ENCODE data around the gene SDCCAG8.
"Not testable (repeated sequence)": the region's sequence is repeated elsewhere in the genome, so short reads cannot be mapped to it uniquely, and the experiment has no call there.

SDCCAG8 gene

DNA sequence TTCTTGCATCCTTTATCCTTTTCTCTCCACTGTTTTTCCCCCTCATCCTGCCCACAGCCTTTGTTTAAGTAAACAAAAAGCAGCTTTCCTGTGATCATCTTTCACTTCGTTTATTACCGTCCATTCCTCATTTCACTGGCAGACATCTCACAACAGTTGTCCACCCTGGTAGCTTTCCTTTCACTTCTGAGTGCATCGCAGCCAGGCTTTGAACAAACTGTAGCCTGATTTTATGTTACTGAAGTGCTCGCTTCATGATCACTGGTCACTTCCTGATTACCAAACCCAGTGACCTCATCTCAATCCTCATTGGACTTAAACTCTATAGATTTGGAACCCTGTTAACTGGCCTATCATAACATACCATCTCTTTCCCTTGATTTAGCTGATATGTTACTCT, 67.7 kb downstream of the SDCCAG8 start:
- Histone ChIP-seq H3K9ac (ENCODE audit: low read length) (no peak overlapping the region), H3K36me3 (ENCODE audit: control insufficient read depth, insufficient read depth, low read length) (no peaks in the 10 kb centered on the region), H3K4me3 (ENCODE audit: low read length) (no peak overlapping the region), H3K27me3 (ENCODE audit: control insufficient read depth, insufficient read depth, low read length) (no peaks in the 10 kb centered on the region), H3K27ac (ENCODE audit: low read depth, low read length) (no peak overlapping the region), H3K4me1 (ENCODE audit: control insufficient read depth, insufficient read depth, low read length) (no peaks in the 10 kb centered on the region)

GRCh38 chr1:243325305-243325890, 69.6 kb downstream of the SDCCAG8 start:
- Histone ChIP-seq H3K4me1 (ENCODE audit: control insufficient read depth, insufficient read depth, low read length) (no peaks in the 10 kb centered on the region), H3K36me3 (ENCODE audit: control insufficient read depth, insufficient read depth, low read length) (no peaks in the 10 kb centered on the region), H3K27me3 (ENCODE audit: control insufficient read depth, insufficient read depth, low read length) (no peaks in the 10 kb centered on the region), H3K4me3 (ENCODE audit: low read length) (no peak overlapping the region), H3K27ac (ENCODE audit: low read depth, low read length) (no peak overlapping the region), H3K9ac (ENCODE audit: low read length) (no peak overlapping the region)

- Histone ChIP-seq H3K27ac (ENCODE audit: low read depth, low read length) (no peak overlapping the region), H3K9ac (ENCODE audit: low read length) (no peak overlapping the region), H3K27me3 (ENCODE audit: control insufficient read depth, insufficient read depth, low read length) (no peaks in the 10 kb centered on the region), H3K4me3 (ENCODE audit: low read length) (no peak overlapping the region), H3K4me1 (ENCODE audit: control insufficient read depth, insufficient read depth, low read length) (no peaks in the 10 kb centered on the region), H3K36me3 (ENCODE audit: control insufficient read depth, insufficient read depth, low read length) (no peaks in the 10 kb centered on the region)
Observed at GRCh38 chr1:243332440-243332839, 76.6 kb downstream of the SDCCAG8 start.

DNA sequence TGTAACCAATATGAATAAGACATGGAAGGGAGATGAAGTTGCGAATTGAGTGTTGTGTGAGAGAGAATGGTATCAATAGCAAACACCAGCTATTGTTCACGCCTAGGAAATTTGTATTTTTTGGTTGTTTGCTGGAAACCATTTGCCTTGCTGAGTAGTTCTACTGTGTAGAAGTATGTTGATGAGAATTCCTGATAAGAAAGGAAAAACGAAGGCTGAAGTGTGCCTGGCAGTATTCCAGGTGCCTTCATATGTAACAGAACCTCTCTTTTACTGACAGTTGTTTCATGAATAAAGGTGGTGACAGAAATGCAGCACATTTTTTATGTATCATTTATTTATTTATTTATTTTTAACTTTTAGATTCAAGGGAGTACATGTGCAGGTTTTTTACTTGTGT, 79.5 kb downstream of the SDCCAG8 start:
- H3K4me1 ChIP-seq (ENCODE audit: control insufficient read depth, insufficient read depth, low read length), result no peaks in the 10 kb centered on the region
- H3K36me3 ChIP-seq (ENCODE audit: control insufficient read depth, insufficient read depth, low read length), result no peaks in the 10 kb centered on the region
- H3K27ac ChIP-seq (ENCODE audit: low read depth, low read length), result no peak overlapping the region
- H3K27me3 ChIP-seq (ENCODE audit: control insufficient read depth, insufficient read depth, low read length), result no peaks in the 10 kb centered on the region
- H3K9ac ChIP-seq (ENCODE audit: low read length), result no peak overlapping the region
- H3K4me3 ChIP-seq (ENCODE audit: low read length), result no peak overlapping the region

DNA sequence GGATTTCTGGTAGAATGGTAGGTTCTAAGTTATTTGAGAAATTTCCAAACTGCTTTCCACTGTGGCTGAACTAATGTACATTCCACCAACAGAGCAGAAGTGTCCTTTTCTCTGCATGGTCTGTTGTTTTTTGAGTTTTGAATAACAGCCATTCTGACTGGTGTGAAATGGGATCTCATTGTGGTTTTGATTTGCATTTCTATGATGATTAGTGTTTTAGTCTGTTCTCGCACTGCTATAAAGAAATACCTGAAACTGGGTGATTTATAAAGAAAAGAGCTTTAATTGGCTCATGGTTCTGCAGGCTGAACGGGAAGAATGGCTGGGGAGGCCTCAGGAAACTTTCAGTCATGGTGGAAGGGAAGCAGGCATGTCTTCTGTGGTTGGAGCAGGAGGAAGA, 80.3 kb downstream of the SDCCAG8 start:
- Histone ChIP-seq H3K36me3 (ENCODE audit: control insufficient read depth, insufficient read depth, low read length) (no peaks in the 10 kb centered on the region), H3K27ac (ENCODE audit: low read depth, low read length) (no peak overlapping the region), H3K4me3 (ENCODE audit: low read length) (no peak overlapping the region), H3K9ac (ENCODE audit: low read length) (no peak overlapping the region), H3K27me3 (ENCODE audit: control insufficient read depth, insufficient read depth, low read length) (no peaks in the 10 kb centered on the region), H3K4me1 (ENCODE audit: control insufficient read depth, insufficient read depth, low read length) (no peaks in the 10 kb centered on the region)

GRCh38 chr1:243338848-243339247, 83.0 kb downstream of the SDCCAG8 start:
- not testable (repeated sequence) for H3K36me3 ChIP-seq (ENCODE audit: control insufficient read depth, insufficient read depth, low read length); H3K27me3 ChIP-seq (ENCODE audit: control insufficient read depth, insufficient read depth, low read length); H3K4me1 ChIP-seq (ENCODE audit: control insufficient read depth, insufficient read depth, low read length); H3K9ac ChIP-seq (ENCODE audit: low read length); H3K27ac ChIP-seq (ENCODE audit: low read depth, low read length); H3K4me3 ChIP-seq (ENCODE audit: low read length)

DNA sequence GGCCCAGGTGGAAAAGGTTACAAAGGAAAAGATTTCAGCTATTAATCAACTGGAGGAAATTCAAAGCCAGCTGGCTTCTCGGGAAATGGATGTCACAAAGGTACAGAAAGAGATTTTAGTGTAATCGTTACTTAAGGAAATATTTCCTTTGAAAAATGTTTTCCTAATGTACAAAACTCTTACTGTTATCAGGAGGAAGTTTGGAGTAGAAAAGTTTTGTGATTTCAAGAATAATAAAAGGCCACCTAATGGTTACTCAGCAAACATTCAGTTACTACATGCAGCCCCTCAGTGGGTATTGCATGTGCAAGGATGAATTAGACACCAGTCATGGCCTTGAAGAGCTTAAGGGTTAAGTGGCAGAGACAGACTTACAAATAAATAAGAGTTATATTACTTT, 85.2 kb downstream of the SDCCAG8 start:
- H3K27ac ChIP-seq (ENCODE audit: low read depth, low read length), result no peak overlapping the region
- no peak overlapping the region for H3K9ac ChIP-seq (ENCODE audit: low read length)
- H3K36me3 ChIP-seq (ENCODE audit: control insufficient read depth, insufficient read depth, low read length), result no peaks in the 10 kb centered on the region
- no peak overlapping the region for H3K4me3 ChIP-seq (ENCODE audit: low read length)
- no peaks in the 10 kb centered on the region for H3K27me3 ChIP-seq (ENCODE audit: control insufficient read depth, insufficient read depth, low read length)
- no peaks in the 10 kb centered on the region for H3K4me1 ChIP-seq (ENCODE audit: control insufficient read depth, insufficient read depth, low read length)

GRCh38 chr1:243343970-243344937, 88.4 kb downstream of the SDCCAG8 start:
- Histone ChIP-seq H3K4me3 (ENCODE audit: low read length) (no peak overlapping the region), H3K4me1 (ENCODE audit: control insufficient read depth, insufficient read depth, low read length) (no peaks in the 10 kb centered on the region), H3K27ac (ENCODE audit: low read depth, low read length) (no peak overlapping the region), H3K9ac (ENCODE audit: low read length) (no peak overlapping the region), H3K36me3 (ENCODE audit: control insufficient read depth, insufficient read depth, low read length) (peaks cover 2% of the 10 kb centered on the region), H3K27me3 (ENCODE audit: control insufficient read depth, insufficient read depth, low read length) (no peaks in the 10 kb centered on the region)

DNA sequence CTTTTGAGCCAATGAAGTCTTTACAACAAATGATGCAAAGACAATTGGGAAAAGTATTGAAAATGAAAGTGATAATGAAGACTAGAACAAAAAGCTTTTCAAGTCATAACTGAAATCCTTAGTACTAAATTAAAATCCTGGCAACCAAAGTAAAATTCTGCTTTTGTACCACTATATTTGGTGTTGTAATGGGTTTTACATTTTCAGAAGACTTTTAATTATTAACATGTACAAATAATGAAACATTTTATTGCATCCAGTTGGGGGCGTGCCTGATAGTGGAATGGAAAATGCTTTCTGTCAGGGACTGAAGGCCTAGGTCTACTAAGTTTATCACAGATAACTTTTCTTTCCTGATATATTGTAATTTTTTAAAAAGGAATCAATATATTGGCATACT, 89.4 kb downstream of the SDCCAG8 start:
- H3K4me1 ChIP-seq (ENCODE audit: control insufficient read depth, insufficient read depth, low read length), result no peaks in the 10 kb centered on the region
- no peaks in the 10 kb centered on the region for H3K27me3 ChIP-seq (ENCODE audit: control insufficient read depth, insufficient read depth, low read length)
- H3K36me3 ChIP-seq (ENCODE audit: control insufficient read depth, insufficient read depth, low read length), result peaks cover 2% of the 10 kb centered on the region
- no peak overlapping the region for H3K9ac ChIP-seq (ENCODE audit: low read length)
- H3K4me3 ChIP-seq (ENCODE audit: low read length), result no peak overlapping the region
- H3K27ac ChIP-seq (ENCODE audit: low read depth, low read length), result no peak overlapping the region

DNA sequence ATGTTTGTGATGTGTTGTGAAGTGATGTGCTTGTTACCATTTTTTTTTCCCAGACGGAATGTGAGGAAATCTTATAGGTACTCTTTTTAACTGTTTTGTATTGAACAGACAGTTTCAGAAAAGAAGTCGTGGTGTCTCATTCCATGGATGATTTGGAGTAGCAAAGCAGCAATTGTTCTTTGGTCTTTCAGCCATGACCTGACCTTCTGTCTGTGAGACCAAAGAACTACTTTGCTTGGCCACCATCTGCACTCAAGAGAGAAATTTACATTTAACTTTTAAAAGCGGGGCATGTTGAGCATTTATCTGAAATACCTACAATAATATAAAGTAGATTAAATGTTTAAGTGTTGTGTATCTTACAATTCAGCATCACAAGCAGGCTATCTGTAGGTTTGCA, 90.2 kb downstream of the SDCCAG8 start:
- Histone ChIP-seq H3K4me3 (ENCODE audit: low read length) (no peak overlapping the region), H3K4me1 (ENCODE audit: control insufficient read depth, insufficient read depth, low read length) (no peaks in the 10 kb centered on the region), H3K27ac (ENCODE audit: low read depth, low read length) (no peak overlapping the region)

DNA sequence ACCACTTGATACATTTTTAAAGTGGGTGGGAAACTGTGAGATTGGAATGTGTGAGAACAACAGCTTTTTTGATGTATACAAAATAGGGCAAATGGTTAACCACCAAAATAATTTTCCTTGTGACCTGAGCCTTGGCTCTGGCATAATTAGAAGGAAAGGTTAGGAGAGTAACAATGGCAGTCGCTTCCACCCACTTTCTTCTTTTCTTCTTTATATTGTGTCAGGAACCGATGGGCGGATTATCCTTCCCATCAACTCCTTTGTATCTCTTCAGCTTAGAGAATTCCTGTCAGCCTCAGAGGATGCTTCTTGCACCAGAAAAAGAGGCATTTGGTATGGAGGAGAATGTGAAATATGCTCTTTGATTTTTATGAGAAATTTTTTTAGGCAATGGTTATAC, 90.6 kb downstream of the SDCCAG8 start:
- H3K36me3 ChIP-seq (ENCODE audit: control insufficient read depth, insufficient read depth, low read length), result peaks cover 2% of the 10 kb centered on the region
- no peak overlapping the region for H3K4me3 ChIP-seq (ENCODE audit: low read length)
- H3K9ac ChIP-seq (ENCODE audit: low read length), result no peak overlapping the region
- H3K4me1 ChIP-seq (ENCODE audit: control insufficient read depth, insufficient read depth, low read length), result no peaks in the 10 kb centered on the region
- no peak overlapping the region for H3K27ac ChIP-seq (ENCODE audit: low read depth, low read length)
- H3K27me3 ChIP-seq (ENCODE audit: control insufficient read depth, insufficient read depth, low read length), result no peaks in the 10 kb centered on the region

More for the DNA sequence above, 90.2 kb downstream of the SDCCAG8 start:
- H3K9ac ChIP-seq (ENCODE audit: low read length), result no peak overlapping the region
- peaks cover 2% of the 10 kb centered on the region for H3K36me3 ChIP-seq (ENCODE audit: control insufficient read depth, insufficient read depth, low read length)
- no peaks in the 10 kb centered on the region for H3K27me3 ChIP-seq (ENCODE audit: control insufficient read depth, insufficient read depth, low read length)

- Histone ChIP-seq H3K9ac (ENCODE audit: low read length) (no peak overlapping the region), H3K27me3 (ENCODE audit: control insufficient read depth, insufficient read depth, low read length) (no peaks in the 10 kb centered on the region), H3K36me3 (ENCODE audit: control insufficient read depth, insufficient read depth, low read length) (peaks cover 2% of the 10 kb centered on the region), H3K4me3 (ENCODE audit: low read length) (no peak overlapping the region), H3K4me1 (ENCODE audit: control insufficient read depth, insufficient read depth, low read length) (no peaks in the 10 kb centered on the region), H3K27ac (ENCODE audit: low read depth, low read length) (no peak overlapping the region)
Observed at GRCh38 chr1:243348331-243348730, 92.5 kb downstream of the SDCCAG8 start.

GRCh38 chr1:243349128-243349527, 93.3 kb downstream of the SDCCAG8 start:
- Histone ChIP-seq H3K9ac (ENCODE audit: low read length) (no peak overlapping the region), H3K27me3 (ENCODE audit: control insufficient read depth, insufficient read depth, low read length) (no peaks in the 10 kb centered on the region), H3K4me1 (ENCODE audit: control insufficient read depth, insufficient read depth, low read length) (peaks cover 3% of the 10 kb centered on the region), H3K4me3 (ENCODE audit: low read length) (no peak overlapping the region), H3K27ac (ENCODE audit: low read depth, low read length) (no peak overlapping the region), H3K36me3 (ENCODE audit: control insufficient read depth, insufficient read depth, low read length) (peaks cover 2% of the 10 kb centered on the region)

All from rectal smooth muscle tissue (tissue), 1 donor.